ENCODE data around the gene COL17A1. TPM values are rescaled to one million over a fixed set of nuclear protein-coding genes. Genes with fewer than 3 reads are reported as not detected.

The COL17A1 gene
- total and polyA plus RNA-seq, 4 donors: 0.28 to 1.5 (median 1.2) TPM

DNA sequence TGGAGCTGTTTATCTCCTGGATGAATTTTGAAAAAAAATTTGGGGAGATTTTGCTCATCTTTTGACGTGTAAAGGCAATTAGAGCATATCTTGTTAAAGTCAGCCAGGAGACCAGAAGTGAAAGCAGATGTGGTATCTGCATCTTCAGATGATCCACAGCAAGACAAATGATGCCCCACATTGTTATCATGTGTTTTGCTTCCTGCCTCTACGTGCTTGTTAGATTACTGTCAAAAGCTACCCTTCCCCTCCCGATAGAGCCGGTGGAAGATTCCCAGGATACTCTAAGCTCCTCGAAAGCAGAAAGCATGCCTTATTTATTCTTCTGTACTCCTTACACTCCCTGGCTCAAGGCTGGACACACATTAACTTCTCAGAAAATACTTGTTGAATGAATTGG is 12.9 kb downstream of the COL17A1 start:
- no peak overlapping the region for H3K27ac ChIP-seq (ENCODE audit: low read depth in 1 of 2, low read length in 2 of 2)
- ATAC-seq (ENCODE audit: low FRiP score): no peak
- H3K36me3 ChIP-seq (ENCODE audit: control insufficient read depth in 1 of 2, insufficient read depth in 2 of 2, low read length in 1 of 2): no peaks in the 10 kb centered on the region
- intact Hi-C loops (cut with DNase I): no loop called here
- no peaks in the 10 kb centered on the region for H3K4me1 ChIP-seq (ENCODE audit: control insufficient read depth in 1 of 2, insufficient read depth in 2 of 2, low read length in 2 of 2)
- no peak overlapping the region for H3K4me3 ChIP-seq (ENCODE audit: low read length in 2 of 2)
- H3K27me3 ChIP-seq (ENCODE audit: control insufficient read depth in 1 of 2, insufficient read depth in 2 of 2, low read length in 1 of 2): no peaks in the 10 kb centered on the region
- no peaks in the 10 kb centered on the region for H3K9me3 ChIP-seq (ENCODE audit: control insufficient read depth, low read length)
- no peak for DNase-seq
- 53 to 64% methylated on average over 5 of the region's 5 CpGs for WGBS, 2 donors

DNA sequence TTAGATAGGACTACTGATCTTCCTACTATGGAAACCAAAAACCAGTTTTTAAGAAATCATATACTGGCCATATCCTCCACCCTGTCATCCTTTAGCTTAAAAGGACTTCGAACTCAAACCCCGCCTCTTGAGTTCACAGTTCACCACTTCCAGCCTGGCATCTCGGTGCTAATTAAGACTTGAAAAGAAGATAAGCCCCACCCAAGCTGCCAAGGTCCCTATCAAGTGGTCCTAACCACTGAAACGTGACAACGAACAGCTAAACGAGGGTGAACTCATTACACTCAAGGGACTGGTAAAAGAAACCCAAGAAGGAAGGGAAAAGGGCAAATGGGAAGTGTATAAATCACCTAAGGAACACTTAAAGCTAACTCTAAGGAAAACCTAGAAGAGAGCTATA is 16.1 kb downstream of the COL17A1 start:
- intact Hi-C loops (cut with DNase I): no loop called here
- Histone ChIP-seq H3K9me3 (ENCODE audit: control insufficient read depth, low read length) (no peaks in the 10 kb centered on the region), H3K36me3 (ENCODE audit: control insufficient read depth in 1 of 2, insufficient read depth in 2 of 2, low read length in 1 of 2) (no peaks in the 10 kb centered on the region), H3K4me3 (ENCODE audit: low read length in 2 of 2) (no peak overlapping the region), H3K27ac (ENCODE audit: low read depth in 1 of 2, low read length in 2 of 2) (no peak overlapping the region), H3K27me3 (ENCODE audit: control insufficient read depth in 1 of 2, insufficient read depth in 2 of 2, low read length in 1 of 2) (no peaks in the 10 kb centered on the region), H3K4me1 (ENCODE audit: control insufficient read depth in 1 of 2, insufficient read depth in 2 of 2, low read length in 2 of 2) (no peaks in the 10 kb centered on the region)
- WGBS, 2 donors: 39 to 52% methylated on average over 6 of the region's 6 CpGs
- DNase-seq (no peak), ATAC-seq (ENCODE audit: low FRiP score) (no peak)

DNA sequence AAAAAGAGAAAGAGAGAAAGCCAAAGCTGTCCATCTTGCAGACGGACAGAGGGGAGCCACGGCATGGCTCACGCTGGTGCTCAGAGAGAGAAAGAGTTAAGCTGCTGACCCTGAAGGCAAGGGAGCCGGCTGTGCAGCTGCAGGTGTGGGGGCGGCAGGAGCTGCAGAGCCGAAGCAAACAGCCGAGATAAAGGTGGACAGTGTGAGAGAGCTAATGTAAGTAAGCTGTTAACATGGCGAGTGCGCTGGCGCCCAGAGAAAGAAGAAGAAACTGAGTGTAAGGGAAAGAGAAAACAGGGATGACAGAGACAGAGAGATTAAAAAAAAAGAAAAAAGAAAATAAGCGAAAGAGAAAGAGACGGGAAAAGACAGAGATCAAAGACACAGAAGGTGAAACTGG is 18.2 kb downstream of the COL17A1 start:
- DNase-seq (no peak), ATAC-seq (ENCODE audit: low FRiP score) (no peak)
- H3K9me3 ChIP-seq (ENCODE audit: control insufficient read depth, low read length): no peaks in the 10 kb centered on the region
- H3K4me3 ChIP-seq (ENCODE audit: low read length in 2 of 2): no peak overlapping the region
- H3K4me1 ChIP-seq (ENCODE audit: control insufficient read depth in 1 of 2, insufficient read depth in 2 of 2, low read length in 2 of 2): no peaks in the 10 kb centered on the region
- WGBS, 2 donors: 63 to 68% methylated on average over 12 of the region's 12 CpGs
- intact Hi-C loops (cut with DNase I): no loop called here
- no peak overlapping the region for H3K27ac ChIP-seq (ENCODE audit: low read depth in 1 of 2, low read length in 2 of 2)
- no peaks in the 10 kb centered on the region for H3K36me3 ChIP-seq (ENCODE audit: control insufficient read depth in 1 of 2, insufficient read depth in 2 of 2, low read length in 1 of 2)
- H3K27me3 ChIP-seq (ENCODE audit: control insufficient read depth in 1 of 2, insufficient read depth in 2 of 2, low read length in 1 of 2): no peaks in the 10 kb centered on the region

DNA sequence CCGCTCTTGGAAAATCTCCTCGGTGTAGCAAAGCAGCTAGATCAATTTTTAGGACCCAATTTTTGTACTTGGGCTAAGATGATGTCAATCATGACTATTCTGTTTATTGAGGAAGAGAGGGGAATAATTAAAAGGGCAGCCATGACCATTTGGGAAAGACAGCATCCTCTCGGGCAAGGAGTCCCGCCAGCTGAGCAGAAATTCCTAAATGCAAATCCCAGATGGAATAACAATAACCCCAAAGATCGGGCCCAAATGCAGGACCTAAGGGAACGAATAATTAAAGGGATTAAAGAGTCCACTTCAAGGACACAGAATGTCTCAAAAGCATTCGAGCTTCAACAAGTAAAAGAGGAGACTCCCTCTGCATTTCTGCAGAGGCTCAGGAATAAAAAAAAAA is 18.7 kb downstream of the COL17A1 start:
- no peaks in the 10 kb centered on the region for H3K36me3 ChIP-seq (ENCODE audit: control insufficient read depth in 1 of 2, insufficient read depth in 2 of 2, low read length in 1 of 2)
- ATAC-seq (ENCODE audit: low FRiP score) (no peak), DNase-seq (no peak)
- intact Hi-C loops (cut with DNase I): no loop called here
- no peak overlapping the region for H3K27ac ChIP-seq (ENCODE audit: low read depth in 1 of 2, low read length in 2 of 2)
- 81 to 83% methylated on average over 7 of the region's 7 CpGs for WGBS, 2 donors
- H3K9me3 ChIP-seq (ENCODE audit: control insufficient read depth, low read length): no peaks in the 10 kb centered on the region
- H3K4me3 ChIP-seq (ENCODE audit: low read length in 2 of 2): no peak overlapping the region
- no peaks in the 10 kb centered on the region for H3K27me3 ChIP-seq (ENCODE audit: control insufficient read depth in 1 of 2, insufficient read depth in 2 of 2, low read length in 1 of 2)
- no peaks in the 10 kb centered on the region for H3K4me1 ChIP-seq (ENCODE audit: control insufficient read depth in 1 of 2, insufficient read depth in 2 of 2, low read length in 2 of 2)

DNA sequence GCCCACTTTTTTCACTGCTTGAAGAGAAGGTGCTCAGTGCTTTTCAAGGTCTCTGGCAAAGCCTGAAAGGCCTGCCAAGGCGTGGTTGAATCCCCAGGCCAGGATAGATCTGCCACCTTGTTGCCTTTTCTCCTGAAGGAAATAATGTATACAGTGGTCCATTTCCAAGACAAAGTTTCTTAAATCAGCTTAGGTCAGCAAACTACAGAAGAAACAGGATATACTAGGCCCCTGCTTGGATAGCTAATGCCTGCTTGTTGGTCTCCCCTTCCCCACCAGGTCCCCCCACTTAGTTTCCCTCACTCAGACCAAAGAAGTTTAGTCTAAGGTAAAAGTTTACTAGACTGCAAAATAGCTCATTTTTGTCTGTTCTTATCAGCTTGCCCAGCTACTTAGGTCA is 19.9 kb downstream of the COL17A1 start:
- Histone ChIP-seq H3K9me3 (ENCODE audit: control insufficient read depth, low read length) (no peaks in the 10 kb centered on the region), H3K36me3 (ENCODE audit: control insufficient read depth in 1 of 2, insufficient read depth in 2 of 2, low read length in 1 of 2) (no peaks in the 10 kb centered on the region), H3K4me1 (ENCODE audit: control insufficient read depth in 1 of 2, insufficient read depth in 2 of 2, low read length in 2 of 2) (no peaks in the 10 kb centered on the region), H3K4me3 (ENCODE audit: low read length in 2 of 2) (no peak overlapping the region), H3K27me3 (ENCODE audit: control insufficient read depth in 1 of 2, insufficient read depth in 2 of 2, low read length in 1 of 2) (no peaks in the 10 kb centered on the region), H3K27ac (ENCODE audit: low read depth in 1 of 2, low read length in 2 of 2) (no peak overlapping the region)
- WGBS, 2 donors: 94 to 97% methylated on average over 1 of the region's 1 CpG
- ATAC-seq (ENCODE audit: low FRiP score) (no peak), DNase-seq (no peak)
- intact Hi-C loops (cut with DNase I): no loop called here

DNA sequence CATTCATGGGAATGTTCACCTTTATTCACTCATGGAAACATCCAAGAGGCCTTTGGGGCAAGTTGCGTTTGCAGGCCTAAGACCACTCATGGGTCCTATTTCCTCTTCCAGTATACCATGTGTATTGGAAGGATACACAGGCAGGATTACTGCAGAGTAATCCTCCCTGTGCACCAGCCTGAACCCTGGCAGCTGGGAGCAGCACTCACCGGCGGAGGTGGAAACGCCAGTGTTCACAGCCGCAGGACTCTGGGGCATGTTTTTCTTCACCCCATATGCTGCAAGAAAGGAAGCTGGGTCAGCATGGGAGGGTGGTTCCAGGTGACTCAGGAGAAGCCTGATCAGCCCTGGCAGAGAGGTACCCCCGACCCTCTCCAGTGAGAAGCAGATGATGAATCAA is 24.5 kb downstream of the COL17A1 start:
- ATAC-seq (ENCODE audit: low FRiP score) (no peak), DNase-seq (no peak)
- no peaks in the 10 kb centered on the region for H3K4me1 ChIP-seq (ENCODE audit: control insufficient read depth in 1 of 2, insufficient read depth in 2 of 2, low read length in 2 of 2)
- H3K9me3 ChIP-seq (ENCODE audit: control insufficient read depth, low read length): no peaks in the 10 kb centered on the region
- no peak overlapping the region for H3K27ac ChIP-seq (ENCODE audit: low read depth in 1 of 2, low read length in 2 of 2)
- intact Hi-C loops (cut with DNase I): no loop called here
- no peaks in the 10 kb centered on the region for H3K36me3 ChIP-seq (ENCODE audit: control insufficient read depth in 1 of 2, insufficient read depth in 2 of 2, low read length in 1 of 2)
- no peaks in the 10 kb centered on the region for H3K27me3 ChIP-seq (ENCODE audit: control insufficient read depth in 1 of 2, insufficient read depth in 2 of 2, low read length in 1 of 2)
- WGBS, 2 donors: 91 to 93% methylated on average over 6 of the region's 6 CpGs
- no peak overlapping the region for H3K4me3 ChIP-seq (ENCODE audit: low read length in 2 of 2)

DNA sequence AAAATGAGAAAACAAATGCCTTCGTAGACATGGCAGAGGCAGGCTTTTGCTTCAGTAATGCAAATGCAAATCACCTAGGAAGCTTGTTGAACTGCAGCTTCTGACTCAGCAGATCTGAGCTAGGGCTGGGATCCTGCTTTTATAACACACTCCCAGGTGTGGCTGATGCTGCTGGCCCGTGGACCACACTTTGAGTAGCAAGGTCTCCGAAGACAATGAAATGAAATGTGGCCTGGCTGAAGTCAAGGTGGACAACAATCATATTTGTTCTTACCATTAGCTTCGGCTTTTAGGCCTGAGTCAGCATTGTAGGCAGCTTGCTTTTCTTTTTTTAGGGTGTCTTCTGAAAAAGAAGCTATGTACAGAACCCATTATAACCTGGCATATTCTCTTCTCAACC is 26.3 kb downstream of the COL17A1 start:
- no peaks in the 10 kb centered on the region for H3K9me3 ChIP-seq (ENCODE audit: control insufficient read depth, low read length)
- no peak overlapping the region for H3K4me3 ChIP-seq (ENCODE audit: low read length in 2 of 2)
- DNase-seq (no peak), ATAC-seq (ENCODE audit: low FRiP score) (no peak)
- 69 to 72% methylated on average over 4 of the region's 4 CpGs for WGBS, 2 donors
- H3K36me3 ChIP-seq (ENCODE audit: control insufficient read depth in 1 of 2, insufficient read depth in 2 of 2, low read length in 1 of 2): no peaks in the 10 kb centered on the region
- intact Hi-C loops (cut with DNase I): no loop called here
- H3K4me1 ChIP-seq (ENCODE audit: control insufficient read depth in 1 of 2, insufficient read depth in 2 of 2, low read length in 2 of 2): no peaks in the 10 kb centered on the region
- no peak overlapping the region for H3K27ac ChIP-seq (ENCODE audit: low read depth in 1 of 2, low read length in 2 of 2)
- no peaks in the 10 kb centered on the region for H3K27me3 ChIP-seq (ENCODE audit: control insufficient read depth in 1 of 2, insufficient read depth in 2 of 2, low read length in 1 of 2)

DNA sequence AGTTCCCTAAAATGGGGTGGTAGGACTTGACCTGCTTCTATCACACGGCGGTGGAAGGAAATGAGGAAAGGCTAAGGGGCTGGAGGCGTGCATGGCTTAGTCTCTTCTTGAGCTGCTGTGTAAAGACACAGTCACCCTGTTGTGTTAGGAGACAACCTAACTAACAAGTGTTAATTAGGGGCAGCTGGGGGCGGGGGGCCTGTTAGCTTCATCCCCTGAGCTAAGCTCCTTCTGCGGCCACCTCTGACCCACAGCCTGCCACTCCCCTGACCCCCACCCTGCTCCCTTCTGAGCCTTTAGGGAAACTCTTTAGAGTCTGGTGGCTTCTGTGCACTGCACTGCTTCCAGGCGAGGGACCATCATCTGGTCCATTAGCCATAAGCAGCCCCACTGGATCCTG is 28.0 kb downstream of the COL17A1 start:
- no peak overlapping the region for H3K27ac ChIP-seq (ENCODE audit: low read depth in 1 of 2, low read length in 2 of 2)
- WGBS, 2 donors: 73 to 76% methylated on average over 6 of the region's 6 CpGs
- H3K4me3 ChIP-seq (ENCODE audit: low read length in 2 of 2): no peak overlapping the region
- H3K9me3 ChIP-seq (ENCODE audit: control insufficient read depth, low read length): no peaks in the 10 kb centered on the region
- no peaks in the 10 kb centered on the region for H3K4me1 ChIP-seq (ENCODE audit: control insufficient read depth in 1 of 2, insufficient read depth in 2 of 2, low read length in 2 of 2)
- DNase-seq (no peak), ATAC-seq (ENCODE audit: low FRiP score) (no peak)
- intact Hi-C loops (cut with DNase I): no loop called here
- H3K27me3 ChIP-seq (ENCODE audit: control insufficient read depth in 1 of 2, insufficient read depth in 2 of 2, low read length in 1 of 2): no peaks in the 10 kb centered on the region
- no peaks in the 10 kb centered on the region for H3K36me3 ChIP-seq (ENCODE audit: control insufficient read depth in 1 of 2, insufficient read depth in 2 of 2, low read length in 1 of 2)

DNA sequence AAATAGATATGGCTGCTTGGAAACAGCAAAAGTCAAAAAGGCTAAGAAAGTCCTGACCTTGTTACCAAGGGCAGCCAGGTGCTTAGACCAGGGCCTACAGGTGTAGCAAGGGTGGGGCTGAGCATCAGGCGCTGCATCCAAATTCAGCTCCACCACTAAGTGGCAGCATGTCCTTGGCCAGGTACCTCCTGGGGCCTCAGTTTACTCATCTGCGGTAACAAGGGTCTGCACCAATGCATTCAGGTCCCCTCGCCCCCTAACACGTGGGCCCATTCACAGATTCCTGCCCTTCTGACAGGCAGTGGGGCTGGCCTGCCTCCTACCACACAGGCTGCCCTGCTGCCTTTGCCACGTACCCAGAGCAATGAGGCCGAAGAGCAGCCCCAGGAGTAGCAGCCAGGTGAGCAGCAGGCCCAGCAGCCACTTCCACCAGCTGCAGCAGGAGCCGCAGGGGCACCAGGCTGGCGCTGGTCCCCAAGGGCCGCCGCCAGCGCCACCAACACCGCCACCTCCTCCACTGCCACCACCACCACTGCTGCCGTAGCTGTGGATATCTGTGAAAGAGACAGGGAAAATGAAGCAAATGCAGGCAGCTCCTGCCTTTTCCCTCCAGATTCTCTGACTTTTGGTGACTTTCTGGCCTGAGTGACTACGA is 28.9 kb downstream of the COL17A1 start:
- no peaks in the 10 kb centered on the region for H3K9me3 ChIP-seq (ENCODE audit: control insufficient read depth, low read length)
- no peak overlapping the region for H3K27ac ChIP-seq (ENCODE audit: low read depth in 1 of 2, low read length in 2 of 2)
- ATAC-seq (ENCODE audit: low FRiP score) (no peak), DNase-seq (no peak)
- no peak overlapping the region for H3K4me3 ChIP-seq (ENCODE audit: low read length in 2 of 2)
- H3K27me3 ChIP-seq (ENCODE audit: control insufficient read depth in 1 of 2, insufficient read depth in 2 of 2, low read length in 1 of 2): no peaks in the 10 kb centered on the region
- H3K4me1 ChIP-seq (ENCODE audit: control insufficient read depth in 1 of 2, insufficient read depth in 2 of 2, low read length in 2 of 2): no peaks in the 10 kb centered on the region
- intact Hi-C loops (cut with DNase I): no loop called here
- no peaks in the 10 kb centered on the region for H3K36me3 ChIP-seq (ENCODE audit: control insufficient read depth in 1 of 2, insufficient read depth in 2 of 2, low read length in 1 of 2)
- WGBS, 2 donors: 86% methylated on average over 14 of the region's 14 CpGs

All from aorta (tissue), 5 donors.